HG03457 (cell line): ENCODE results near the gene ACP7.
"Not testable (repeated sequence)": the region's sequence is repeated elsewhere in the genome, so short reads cannot be mapped to it uniquely, and the experiment has no call there.

Experiments used
- ATAC-seq: cut with Tn5 transposase; IDR thresholded peaks from one replicate; pipeline ENCODE4 v1.9.1; 2021; ENCODE audit warnings: moderate number of reproducible peaks; ENCODE audit not compliant: unreplicated experiment

Gene ACP7

GRCh38 chr19:39129116-39129515 lies 44.9 kb downstream of the ACP7 start:
- no peak for ATAC-seq

DNA sequence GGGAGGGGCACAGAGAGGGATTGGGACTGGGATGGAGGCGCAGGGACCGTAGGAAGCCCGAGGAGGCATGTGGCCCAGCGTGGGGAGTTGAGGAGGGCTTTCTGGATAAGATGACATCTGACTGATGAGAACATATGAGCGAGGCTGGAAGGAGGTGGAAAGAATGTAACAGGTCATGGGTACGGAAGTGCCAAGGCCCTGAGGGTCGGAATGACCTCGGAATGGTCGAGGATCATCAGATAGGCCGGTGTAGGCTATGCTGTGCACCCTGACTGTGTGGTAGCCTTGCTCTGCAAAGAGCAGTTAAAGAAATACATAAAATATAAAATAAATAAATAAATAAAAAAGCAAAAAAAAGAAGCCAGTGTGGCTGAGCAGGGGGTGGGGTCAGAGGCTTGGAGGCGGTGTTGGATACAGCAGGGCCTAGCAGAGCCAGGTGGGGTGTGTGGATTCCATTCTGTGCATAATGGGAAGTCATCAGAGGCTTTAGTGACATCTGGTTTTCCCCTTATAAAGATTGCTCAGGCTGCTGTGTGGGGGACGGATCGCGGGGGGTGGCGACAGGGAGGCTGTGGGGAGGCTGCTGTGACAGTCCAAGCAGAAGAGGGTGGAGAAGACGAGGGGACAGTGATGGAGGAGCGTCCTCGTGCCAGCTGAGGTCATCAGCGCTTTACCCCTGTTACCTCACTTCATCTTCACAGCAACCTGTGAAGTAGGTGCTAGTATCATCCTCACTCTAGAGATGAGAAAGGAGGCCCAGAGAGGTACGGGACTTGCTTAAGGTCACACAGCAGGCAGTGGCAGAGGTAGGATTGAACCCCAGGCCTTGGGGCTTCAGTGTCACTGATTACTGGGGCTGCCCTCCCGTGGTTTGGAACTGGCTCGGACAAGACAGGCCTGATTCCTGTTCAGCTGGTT lies 46.4 kb downstream of the ACP7 start:
- no peak for ATAC-seq

- ATAC-seq, result no peak
Observed at GRCh38 chr19:39131255-39131755, 47.1 kb downstream of the ACP7 start.

DNA sequence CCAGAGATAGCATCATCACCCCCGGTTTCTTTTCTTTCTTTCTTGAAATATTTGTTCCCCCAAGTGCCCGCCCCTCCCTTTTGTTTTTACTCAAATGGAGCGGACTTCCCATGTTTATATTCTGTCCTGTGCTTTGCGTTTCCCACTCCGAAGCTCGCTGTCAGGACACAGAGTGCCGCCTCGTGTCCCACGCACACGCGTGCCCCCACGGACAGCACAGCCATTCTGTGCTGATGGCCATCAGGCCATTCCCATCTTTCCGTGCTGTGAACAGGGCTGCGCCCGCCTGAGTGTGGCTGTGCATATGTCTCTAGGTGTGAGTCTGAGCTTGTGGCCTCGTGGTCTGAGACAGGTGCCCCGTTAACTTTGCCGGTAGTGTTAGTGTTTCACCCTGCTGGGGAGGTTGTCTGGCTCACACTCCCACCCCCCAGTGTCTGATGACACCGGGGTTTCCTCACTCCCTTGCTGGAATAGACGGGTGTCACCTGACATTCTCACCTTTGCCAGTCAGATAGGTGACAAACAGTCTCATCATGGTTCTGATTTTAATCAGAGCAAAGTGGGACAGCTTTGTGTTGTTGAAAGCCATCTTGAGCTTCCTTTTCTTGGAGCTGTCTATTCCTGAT lies 48.3 kb downstream of the ACP7 start:
- ATAC-seq, result no peak

DNA sequence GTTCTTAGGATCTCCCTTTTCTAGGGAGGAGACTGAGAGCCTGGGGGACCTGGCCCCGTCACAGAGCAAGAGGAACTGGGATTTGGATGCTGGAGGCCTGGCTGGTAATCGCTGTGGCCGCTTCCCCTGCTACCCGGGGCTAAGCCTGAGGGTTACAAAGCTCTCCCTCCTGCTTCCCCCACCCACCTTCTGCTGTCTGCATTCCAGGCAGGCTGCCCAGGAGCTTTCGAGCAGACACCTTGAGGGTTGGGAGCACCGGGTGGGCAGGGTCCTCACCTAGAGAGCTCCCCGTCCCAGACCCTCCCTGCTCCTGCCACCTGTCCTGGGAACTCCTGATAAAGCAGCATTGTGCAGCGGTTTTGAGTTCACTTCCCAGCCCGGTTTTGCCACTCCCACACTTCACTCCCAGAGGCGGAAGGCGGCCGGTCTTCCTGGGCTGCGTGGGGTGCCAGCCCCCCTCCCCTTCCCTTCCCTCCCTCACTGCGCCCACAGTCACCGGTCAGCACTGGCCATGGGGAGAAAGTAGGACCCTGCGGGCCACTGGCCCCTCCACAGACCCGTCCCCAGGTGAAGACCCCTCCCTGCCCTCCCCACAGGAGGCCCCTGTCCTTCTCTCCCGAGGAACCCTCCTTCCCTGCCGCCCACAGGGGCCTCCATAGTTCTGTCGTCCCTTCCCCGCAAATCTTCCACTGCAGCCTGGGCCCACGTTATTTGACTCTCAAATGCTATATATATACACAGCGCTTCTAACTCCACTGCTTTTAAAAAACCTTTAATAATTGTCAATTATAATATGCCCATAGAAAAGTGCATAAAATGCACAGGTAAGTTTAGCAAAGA lies 49.5 kb downstream of the ACP7 start:
- no peak for ATAC-seq

DNA sequence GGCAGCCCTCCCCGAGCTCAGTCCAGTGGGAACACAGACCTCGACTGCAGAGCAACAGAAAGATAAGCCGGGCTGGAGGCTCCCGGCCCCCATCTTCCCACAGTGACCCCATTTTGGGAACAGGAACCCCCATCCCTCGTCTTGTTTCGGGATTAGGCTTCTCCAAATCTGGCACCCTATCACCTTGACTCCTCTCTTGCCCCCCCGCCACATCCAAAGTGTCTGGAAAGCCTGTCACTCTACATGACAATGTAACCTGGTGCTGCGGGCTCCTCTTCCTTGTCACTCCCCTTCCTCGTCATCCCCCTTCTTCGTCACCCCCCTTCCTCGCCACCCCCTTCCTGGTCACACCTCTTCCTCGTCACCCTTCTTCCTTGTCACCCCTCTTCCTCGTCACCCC lies 51.5 kb downstream of the ACP7 start:
- no peak for ATAC-seq

DNA sequence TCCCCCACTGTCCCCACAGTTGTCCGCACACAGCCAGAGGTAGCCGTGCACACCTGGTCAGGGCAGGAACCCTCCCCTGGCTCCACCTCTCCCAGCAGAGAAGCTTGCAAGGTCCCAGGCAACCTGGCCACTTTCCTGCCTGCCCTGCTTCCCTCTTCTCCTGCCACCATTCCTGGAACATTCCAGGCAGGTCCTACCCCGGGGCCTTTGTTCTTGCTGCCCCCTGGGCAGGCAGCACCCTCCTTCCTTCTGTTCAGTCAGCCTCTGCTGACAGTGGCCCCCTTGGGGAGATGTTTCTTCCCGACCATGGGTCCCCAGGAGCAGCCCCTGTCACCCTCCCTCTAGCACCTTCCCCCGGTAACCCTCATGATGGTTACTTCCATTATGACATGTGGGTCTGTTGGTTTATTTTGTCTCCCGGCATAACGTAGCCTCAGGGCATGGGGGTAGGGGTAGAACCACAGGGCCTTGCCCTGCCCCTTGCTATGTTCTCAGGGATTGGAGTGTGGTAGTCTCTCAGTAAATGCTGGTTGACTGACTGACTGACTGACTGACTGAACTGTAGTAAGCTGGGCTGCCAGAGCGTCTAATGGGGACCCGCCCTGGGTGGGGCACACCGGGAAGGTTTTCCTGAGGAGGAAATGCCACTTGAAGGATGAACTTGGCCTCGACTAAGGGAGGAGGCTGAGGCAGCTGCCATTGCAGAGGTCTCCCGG lies 52.2 kb downstream of the ACP7 start:
- ATAC-seq, result no peak

DNA sequence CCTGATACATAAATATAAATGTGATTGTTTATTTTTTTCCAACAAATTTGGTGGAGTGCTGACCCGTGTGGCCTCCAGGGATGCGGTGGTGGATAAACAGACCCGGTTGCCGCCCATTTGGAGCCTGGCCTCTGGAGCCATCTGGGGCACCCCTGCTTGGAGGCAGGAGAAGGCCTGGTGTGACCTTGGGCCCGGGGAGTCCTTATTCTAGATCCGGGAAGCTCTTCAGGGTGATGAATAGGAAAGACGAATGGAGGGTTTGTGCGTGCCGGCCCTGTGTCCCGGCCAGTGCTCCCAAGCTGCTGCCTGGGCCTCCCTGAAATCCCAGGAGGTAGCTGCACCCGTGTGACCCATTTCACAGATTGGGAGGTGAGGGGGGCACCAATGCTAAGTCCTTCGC lies 53.0 kb downstream of the ACP7 start:
- no peak for ATAC-seq

- ATAC-seq, result no peak
Observed at GRCh38 chr19:39138221-39139211, 54.3 kb downstream of the ACP7 start.

DNA sequence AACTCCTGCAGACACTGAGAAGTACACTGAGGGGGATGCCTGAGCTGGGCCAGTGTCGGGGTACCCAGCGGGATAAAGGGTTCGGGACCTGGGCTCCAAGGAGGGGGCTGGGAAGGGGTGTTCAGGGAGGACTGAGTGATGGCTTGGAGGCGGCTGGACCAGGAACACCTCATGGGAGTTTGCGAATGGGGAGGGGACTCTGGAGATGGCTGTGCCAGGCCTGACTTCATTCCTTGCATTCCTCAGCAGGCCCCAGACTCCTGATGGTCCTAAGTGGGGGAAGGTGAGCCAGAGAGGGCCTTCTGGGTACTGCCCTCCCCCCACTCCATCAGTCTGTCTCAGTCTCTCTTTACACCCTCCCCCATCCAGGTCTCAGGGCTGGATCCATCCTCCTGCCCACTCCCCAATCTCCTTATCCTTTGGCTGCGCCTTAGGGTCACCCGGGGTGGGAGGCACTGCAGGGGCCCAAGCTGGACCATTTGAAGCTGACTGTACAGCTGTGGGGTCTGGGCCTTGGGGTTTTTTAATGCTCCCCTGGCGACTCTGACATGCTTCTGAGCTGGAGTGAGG lies 55.2 kb downstream of the ACP7 start:
- no peak for ATAC-seq

DNA sequence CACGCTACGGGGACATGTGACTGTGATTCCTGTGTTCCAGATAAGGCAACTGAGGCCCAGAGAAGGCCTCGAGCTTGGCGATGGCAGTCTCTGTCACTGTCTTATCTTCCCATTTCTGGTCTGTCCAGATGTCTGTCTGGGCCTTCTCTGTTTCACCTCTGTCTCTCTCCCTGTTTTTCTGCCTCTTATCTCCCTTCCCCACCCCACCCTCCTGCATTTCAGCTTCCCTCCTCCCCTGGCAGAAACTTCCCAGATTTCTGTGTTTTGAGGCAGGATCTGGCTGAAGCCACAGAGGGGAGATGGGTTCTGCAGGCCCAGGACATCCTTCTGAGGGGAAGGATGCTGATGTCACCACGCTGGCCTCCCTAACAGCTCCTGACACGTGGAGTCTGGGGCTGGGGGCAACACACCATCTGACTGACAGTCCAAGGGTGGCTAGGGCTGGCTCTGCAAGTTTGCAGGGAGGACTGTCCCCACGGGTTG lies 55.8 kb downstream of the ACP7 start:
- ATAC-seq, result no peak

DNA sequence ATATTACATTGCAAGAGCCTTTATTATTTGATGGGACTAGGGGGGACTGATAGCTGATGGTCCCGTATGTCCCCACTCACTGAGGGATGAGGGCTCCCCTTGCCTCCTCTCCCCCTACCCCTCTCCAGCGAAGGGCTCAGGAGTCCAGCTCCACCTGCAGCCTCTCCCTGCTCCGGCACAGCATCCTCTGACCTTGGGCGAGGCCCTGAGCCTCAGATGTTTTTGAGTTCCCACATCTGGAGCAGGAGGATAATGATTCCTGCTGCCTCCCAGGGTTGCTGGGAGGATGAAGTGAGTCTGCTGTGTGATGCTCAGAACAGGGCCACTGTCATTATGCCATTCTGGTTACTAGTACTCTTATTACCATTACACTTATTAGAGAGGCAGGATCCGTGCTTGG lies 56.4 kb downstream of the ACP7 start:
- no peak for ATAC-seq

- ATAC-seq, result no peak
Observed at GRCh38 chr19:39141929-39142328, 57.8 kb downstream of the ACP7 start.

- ATAC-seq, result no peak
Observed at GRCh38 chr19:39142630-39143029, 58.5 kb downstream of the ACP7 start.

GRCh38 chr19:39143757-39144289 lies 59.7 kb downstream of the ACP7 start:
- ATAC-seq, result not testable (repeated sequence)

GRCh38 chr19:39144290-39145071 lies 60.3 kb downstream of the ACP7 start:
- ATAC-seq, result no peak

DNA sequence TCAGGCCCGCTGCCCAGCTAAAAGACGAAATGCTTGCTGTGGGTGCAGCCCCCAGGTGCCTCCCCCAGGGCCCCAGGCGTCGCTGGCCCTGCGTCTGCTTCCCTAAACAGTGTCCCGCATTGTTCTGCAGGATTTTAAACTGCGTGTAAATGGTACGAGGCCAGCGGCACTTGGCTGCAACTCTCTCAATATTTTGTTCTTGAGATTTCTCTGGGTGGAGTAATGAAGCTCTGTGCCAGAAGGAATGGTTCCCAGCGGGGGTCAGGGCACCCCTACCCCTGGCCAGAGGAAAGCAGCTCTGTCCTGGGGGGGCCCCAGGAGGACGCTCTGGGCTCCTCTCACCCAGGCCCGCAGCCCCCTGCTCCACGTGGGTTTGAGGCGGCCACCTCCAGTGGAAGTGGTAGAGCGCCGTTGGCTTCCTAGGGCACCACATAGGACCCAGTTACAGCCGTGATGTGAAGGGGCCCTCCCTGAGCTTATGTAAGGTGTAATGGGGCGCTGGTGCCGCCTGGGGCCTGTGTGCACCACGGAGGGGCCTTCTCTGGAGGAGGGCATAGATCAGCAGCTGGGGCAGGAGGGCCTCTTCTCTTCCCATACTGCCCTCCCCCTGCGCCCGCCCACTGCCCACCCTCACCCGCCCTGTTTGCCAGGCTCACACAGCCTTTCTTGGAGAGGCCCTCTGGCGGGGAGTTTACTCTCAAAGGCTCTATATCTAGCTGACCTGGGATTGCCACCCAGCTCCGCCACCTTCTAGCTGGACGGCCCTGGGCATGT lies 61.2 kb downstream of the ACP7 start:
- ATAC-seq, result no peak
